SW480 (cell line): ENCODE data around the gene CAMTA2.
A peak's percentile ranks its signal among the peaks of the same experiment; 100 is the strongest.

ENCODE experiments used
- DNase-seq: peaks from one replicate; pipeline ENCODE4 v3.0.0-alpha.2; 2016; ENCODE audit warnings: low spot score

Gene CAMTA2

GRCh38 chr17:4999430-5000093, 12.1 kb upstream of the CAMTA2 start:
- DNase-seq: no peak

GRCh38 chr17:4998732-4999429, 11.4 kb upstream of the CAMTA2 start:
- DNase-seq: no peak

- no peak for DNase-seq
These were observed 10.7 kb upstream of the CAMTA2 start for GRCh38 chr17:4998027-4998731.

GRCh38 chr17:4997302-4998026, 10.0 kb upstream of the CAMTA2 start, which contains the start of the genes INCA1 and KIF1C:
TSS of gene INCA1 (minus strand) at chr17:4997522. CDS start at chr17:4994437, 3,085 bp downstream.
TSS of gene KIF1C (plus strand) at chr17:4997950. CDS start at chr17:5000247, 2,297 bp downstream.
- peak; percentile 87 for DNase-seq

GRCh38 chr17:4994081-4994595, 6.7 kb upstream of the CAMTA2 start:
- no peak for DNase-seq

GRCh38 chr17:4987767-4988567, 492 bp upstream of the CAMTA2 start:
- DNase-seq: no peak

- peak; percentile 21 for DNase-seq
These were observed 1.1 kb downstream of the CAMTA2 start for GRCh38 chr17:4986403-4986802.

- DNase-seq: no peak
These were observed 5.2 kb downstream of the CAMTA2 start for GRCh38 chr17:4982305-4982704.

- DNase-seq: peak; percentile 45
These were observed 6.7 kb downstream of the CAMTA2 start for GRCh38 chr17:4980644-4981216.

GRCh38 chr17:4978726-4979125, 8.7 kb downstream of the CAMTA2 start:
- no peak for DNase-seq

- no peak for DNase-seq
These were observed 13.3 kb downstream of the CAMTA2 start for GRCh38 chr17:4974115-4974670.

- DNase-seq: no peak
These were observed 14.0 kb downstream of the CAMTA2 start for GRCh38 chr17:4973256-4974114.

- DNase-seq: no peak
These were observed 14.7 kb downstream of the CAMTA2 start for GRCh38 chr17:4972752-4973151.

GRCh38 chr17:4972322-4972721, 15.2 kb downstream of the CAMTA2 start:
- DNase-seq: no peak

- DNase-seq: no peak
These were observed 15.6 kb downstream of the CAMTA2 start for GRCh38 chr17:4971826-4972225.

GRCh38 chr17:4970273-4970672, 17.2 kb downstream of the CAMTA2 start:
- DNase-seq: no peak

GRCh38 chr17:4969551-4970173, 17.8 kb downstream of the CAMTA2 start:
- peak; percentile 26 for DNase-seq

GRCh38 chr17:4969047-4969550, 18.4 kb downstream of the CAMTA2 start:
- DNase-seq: peak; percentile 88
